H54 (cell line): ENCODE data around the gene BOLA2B.
"Not testable (repeated sequence)": the region's sequence is repeated elsewhere in the genome, so short reads cannot be mapped to it uniquely, and the experiment has no call there.

Experiments
- DNase-seq: peaks from one replicate; pipeline ENCODE4 v3.0.0; 2011; ENCODE audit warnings: low spot score, mixed read lengths; ENCODE audit not compliant: insufficient read length
- FAIRE-seq: peaks from 3 replicates; lab custom pipeline; 2011; peaks lifted over from hg19 to GRCh38; lab: Jason Lieb, UNC
- POLR2A ChIP-seq: IDR thresholded peaks from 2 replicates; pipeline ENCODE4 v1.6.1; 2011; ENCODE audit warnings: low read depth, mild to moderate bottlenecking, low read length

The BOLA2B gene

DNA sequence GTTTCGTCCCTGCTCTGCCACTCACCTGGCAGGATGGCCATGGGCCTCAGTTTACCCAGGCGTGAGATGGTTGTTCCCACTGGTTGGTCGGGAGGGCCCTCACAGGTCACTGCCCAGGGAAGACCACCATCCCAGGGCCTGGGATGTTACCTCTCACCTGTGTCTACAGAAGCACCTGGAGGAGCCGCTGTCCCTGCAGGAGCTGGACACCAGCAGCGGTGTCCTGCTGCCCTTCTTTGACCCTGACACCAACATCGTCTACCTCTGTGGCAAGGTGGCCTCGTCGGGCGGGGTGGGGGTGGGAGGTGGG, 6.0 kb downstream of the BOLA2B start:
- FAIRE-seq = no peak
- TF ChIP-seq POLR2A = no peak

DNA sequence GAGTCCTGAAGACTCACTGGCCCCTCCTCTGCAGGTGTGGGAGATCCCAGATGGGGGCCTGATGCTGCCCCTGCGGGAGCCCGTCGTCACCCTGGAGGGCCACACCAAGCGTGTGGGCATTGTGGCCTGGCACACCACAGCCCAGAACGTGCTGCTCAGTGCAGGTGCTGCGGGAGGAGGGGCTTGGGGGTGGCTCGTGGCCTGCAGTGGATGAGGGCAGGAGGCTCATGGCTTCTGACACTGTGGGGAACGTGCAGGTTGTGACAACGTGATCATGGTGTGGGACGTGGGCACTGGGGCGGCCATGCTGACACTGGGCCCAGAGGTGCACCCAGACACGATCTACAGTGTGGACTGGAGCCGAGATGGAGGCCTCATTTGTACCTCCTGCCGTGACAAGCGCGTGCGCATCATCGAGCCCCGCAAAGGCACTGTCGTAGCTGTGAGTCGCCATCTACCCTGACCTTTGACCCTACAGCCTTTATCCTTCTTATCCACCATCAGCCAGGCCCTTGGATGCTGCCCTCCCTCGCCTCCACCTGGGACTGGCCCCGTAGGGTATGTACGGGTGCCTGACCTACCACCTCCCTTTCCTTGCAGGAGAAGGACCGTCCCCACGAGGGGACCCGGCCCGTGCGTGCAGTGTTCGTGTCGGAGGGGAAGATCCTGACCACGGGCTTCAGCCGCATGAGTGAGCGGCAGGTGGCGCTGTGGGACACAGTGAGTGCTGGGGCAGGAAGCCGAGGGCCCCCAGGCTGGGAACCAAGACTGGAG, 6.5 kb downstream of the BOLA2B start:
- FAIRE-seq = no peak
- TF ChIP-seq POLR2A = no peak
- no peak for DNase-seq

More for the DNA sequence above, 6.0 kb downstream of the BOLA2B start:
- no peak for DNase-seq

GRCh38 chr16:30186444-30186781, 7.1 kb downstream of the BOLA2B start:
- no peak for DNase-seq
- TF ChIP-seq POLR2A = no peak
- FAIRE-seq = no peak

- DNase-seq = no peak
- no peak for TF ChIP-seq POLR2A
- no peak for FAIRE-seq
Measured at GRCh38 chr16:30185683-30186421, 7.6 kb downstream of the BOLA2B start.

GRCh38 chr16:30184891-30185682, 8.4 kb downstream of the BOLA2B start:
- FAIRE-seq (no peak), DNase-seq (no peak)
- no peak for TF ChIP-seq POLR2A

GRCh38 chr16:30184096-30184890, 9.2 kb downstream of the BOLA2B start:
- no peak for FAIRE-seq
- no peak for TF ChIP-seq POLR2A
- no peak for DNase-seq

- DNase-seq (peak; percentile 85), FAIRE-seq (no peak)
- 0 out of 2 replicates have a peak, but pooled peaks have one; percentile 39 for TF ChIP-seq POLR2A
Measured at GRCh38 chr16:30183233-30184095, 10.0 kb downstream of the BOLA2B start, which contains the start of gene CORO1A. Gene CORO1A, plus strand, starts transcription at chr16:30183602. Its CDS starts 1,608 bp downstream, at chr16:30185210.

GRCh38 chr16:30180741-30181140, 12.7 kb downstream of the BOLA2B start:
- no peak for TF ChIP-seq POLR2A
- no peak for DNase-seq
- no peak for FAIRE-seq

DNA sequence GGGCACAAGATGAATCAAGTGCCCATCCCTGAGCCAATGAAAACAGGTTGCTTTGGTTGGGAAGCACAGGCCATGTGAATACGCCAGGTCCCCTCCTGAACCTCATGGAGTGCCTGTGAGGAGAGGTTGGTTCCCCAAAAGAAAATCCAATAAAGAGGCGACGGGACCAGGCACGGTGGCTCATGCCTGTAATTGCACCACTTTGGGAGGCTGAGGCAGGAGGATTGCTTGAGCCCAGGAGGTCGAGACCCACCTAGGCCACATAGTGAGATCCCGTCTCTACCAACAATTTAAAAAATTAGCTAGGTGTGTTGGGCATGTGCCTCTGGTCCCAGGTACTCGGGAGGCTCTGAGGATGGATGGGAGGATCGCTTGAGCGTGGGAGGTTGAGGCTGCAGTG, 13.5 kb downstream of the BOLA2B start:
- DNase-seq (no peak), FAIRE-seq (no peak)
- no peak for TF ChIP-seq POLR2A

DNA sequence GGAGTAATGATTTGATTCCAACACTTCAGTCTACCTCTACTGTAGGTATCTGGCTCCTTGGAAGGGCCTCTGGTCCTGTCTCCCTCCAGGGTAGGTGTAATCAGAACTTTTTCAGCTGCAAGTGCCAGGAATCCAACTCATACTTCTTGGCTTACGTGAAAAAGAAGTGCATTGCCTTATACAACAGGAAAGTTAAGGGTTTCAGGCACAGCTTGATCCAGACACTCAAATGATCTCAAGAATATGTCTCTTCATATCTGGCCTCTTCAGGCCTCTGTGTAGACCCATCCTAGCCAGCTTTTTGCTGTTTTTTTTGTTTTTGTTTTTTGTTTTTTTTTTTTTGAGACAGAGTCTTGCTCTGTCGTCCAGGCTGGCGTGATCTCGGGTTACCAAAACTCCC, 14.3 kb downstream of the BOLA2B start:
- FAIRE-seq = no peak
- no peak for DNase-seq
- no peak for TF ChIP-seq POLR2A

DNA sequence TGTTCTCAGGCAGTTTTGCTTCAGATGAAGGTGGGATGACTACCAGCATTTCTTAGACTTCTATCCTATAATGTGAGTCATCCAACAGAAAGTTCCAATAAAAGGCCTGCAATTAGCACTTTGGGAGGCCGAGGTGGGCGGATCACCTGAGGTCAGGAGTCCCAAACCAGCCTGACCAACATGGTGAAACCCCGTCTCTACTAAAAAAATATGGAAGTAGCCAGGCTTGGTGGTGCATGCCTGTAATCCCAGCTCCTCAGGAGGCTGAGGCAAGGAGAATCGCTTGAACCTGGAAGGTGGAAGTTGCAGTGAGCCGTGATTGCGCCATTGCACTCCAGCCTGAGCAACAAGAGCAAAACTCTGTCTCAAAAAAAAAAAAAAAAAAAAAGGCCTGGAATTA, 16.6 kb downstream of the BOLA2B start:
- DNase-seq, FAIRE-seq: not testable (repeated sequence)

GRCh38 chr16:30173054-30173453, 20.4 kb downstream of the BOLA2B start:
- FAIRE-seq = no peak
- no peak for TF ChIP-seq POLR2A
- DNase-seq = no peak

DNA sequence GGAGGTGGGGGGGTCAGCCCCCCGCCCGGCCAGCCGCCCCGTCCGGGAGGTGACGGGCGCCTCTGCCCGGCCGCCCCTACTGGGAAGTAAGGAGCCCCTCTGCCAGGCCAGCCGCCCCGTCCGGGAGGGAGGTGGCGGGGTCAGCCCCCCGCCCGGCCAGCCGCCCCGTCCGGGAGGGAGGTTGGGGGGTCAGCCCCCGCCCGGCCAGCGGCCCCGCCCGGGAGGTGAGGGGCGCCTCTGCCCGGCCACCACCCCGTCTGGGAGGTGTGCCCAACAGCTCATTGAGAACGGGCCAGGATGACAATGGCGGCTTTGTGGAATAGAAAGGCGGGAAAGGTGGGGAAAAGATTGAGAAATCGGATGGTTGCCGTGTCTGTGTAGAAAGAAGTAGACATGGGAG, 23.3 kb downstream of the BOLA2B start:
- not testable (repeated sequence) for FAIRE-seq, DNase-seq

GRCh38 chr16:30169416-30169815, 24.1 kb downstream of the BOLA2B start:
- not testable (repeated sequence) for DNase-seq, FAIRE-seq

- not testable (repeated sequence) for DNase-seq, FAIRE-seq
Measured at GRCh38 chr16:30168746-30169145, 24.7 kb downstream of the BOLA2B start.
